GM18861 (cell line): ENCODE results near the gene CTLA4.

Source experiments
- ATAC-seq: cut with Tn5 transposase; IDR thresholded peaks from one replicate; pipeline ENCODE4 v1.9.1; 2021; ENCODE audit not compliant: unreplicated experiment

Gene CTLA4

DNA sequence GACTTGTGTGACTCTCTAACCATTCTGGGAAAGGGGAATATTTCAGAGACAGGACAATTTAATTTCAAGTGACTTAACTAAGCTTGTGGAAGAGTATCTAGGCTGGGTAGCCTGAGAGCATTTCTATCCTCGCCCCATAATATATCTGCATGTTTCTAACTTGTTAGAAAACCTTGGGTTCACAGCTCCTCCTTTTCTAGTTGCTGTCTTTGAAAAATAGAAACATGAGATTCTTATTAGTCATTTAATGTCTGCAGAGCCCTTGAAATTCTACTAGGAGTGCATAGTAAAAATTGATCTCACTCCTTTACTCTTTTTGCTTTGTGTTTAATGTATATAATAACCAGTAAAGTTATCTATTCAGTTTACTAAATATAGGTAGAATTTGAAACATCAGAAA lies 22.4 kb downstream of the CTLA4 start:
- ATAC-seq = no peak

DNA sequence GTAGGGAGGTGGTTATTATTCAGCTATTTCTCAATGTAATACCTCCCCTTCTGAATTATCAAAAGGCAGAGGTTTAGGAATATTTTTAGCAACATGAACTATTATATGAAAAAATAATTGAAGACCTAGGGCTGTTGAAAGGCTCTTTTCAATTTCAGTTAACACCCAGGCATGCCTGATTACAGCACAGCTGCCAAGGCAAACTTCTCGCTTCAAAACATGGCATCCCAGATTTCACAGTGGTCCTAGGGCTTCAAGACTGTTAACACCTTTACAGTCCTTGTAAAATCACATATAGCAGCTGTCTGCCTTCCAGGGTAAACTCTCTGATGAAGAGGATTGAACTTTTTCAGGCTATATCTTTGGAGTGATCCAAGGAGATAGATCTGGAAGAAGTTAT lies 23.2 kb downstream of the CTLA4 start:
- ATAC-seq = no peak

DNA sequence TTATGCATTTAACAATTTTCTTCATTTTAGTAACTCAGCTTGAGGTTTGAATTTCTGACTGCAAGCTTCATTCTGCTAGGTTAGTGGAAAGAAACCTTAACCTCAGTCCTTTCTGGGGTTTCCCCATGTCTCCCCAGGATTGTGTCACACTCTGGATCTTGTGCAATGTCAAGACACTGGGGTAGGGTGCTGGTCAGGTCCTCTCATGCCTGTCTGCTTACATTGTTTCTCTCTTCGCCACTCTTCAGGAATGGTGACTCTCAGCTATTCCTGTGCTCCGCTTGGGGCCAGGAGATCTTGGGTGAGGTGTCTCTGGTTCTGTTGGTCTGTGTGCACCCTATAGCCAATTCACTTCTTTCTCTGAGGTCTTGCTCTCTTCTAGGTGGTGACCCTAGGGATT lies 23.9 kb downstream of the CTLA4 start:
- no peak for ATAC-seq

- ATAC-seq = no peak
Observed at GRCh38 chr2:203892207-203892606, 24.6 kb downstream of the CTLA4 start.

DNA sequence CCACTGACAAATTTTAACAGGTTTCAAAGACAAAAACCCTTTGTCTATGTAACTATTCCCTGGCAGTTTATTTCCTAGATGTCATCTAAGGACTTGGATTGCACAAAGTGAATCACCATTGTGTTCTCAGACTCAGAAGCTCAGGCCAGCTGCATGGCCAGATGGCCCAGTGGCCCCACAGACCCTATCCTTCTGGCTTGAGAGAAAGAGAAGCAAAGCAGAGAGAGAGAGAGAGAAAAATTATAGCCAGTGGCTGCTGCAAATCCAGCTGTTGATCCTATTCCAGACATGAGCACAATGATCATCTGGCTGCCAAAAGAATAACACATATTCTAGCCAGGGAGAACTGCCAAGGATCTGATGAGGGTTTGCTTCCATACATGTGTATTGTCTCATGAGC lies 25.8 kb downstream of the CTLA4 start:
- ATAC-seq = no peak

- ATAC-seq = peak; percentile 16
Observed at GRCh38 chr2:203893840-203894239, 26.3 kb downstream of the CTLA4 start.

DNA sequence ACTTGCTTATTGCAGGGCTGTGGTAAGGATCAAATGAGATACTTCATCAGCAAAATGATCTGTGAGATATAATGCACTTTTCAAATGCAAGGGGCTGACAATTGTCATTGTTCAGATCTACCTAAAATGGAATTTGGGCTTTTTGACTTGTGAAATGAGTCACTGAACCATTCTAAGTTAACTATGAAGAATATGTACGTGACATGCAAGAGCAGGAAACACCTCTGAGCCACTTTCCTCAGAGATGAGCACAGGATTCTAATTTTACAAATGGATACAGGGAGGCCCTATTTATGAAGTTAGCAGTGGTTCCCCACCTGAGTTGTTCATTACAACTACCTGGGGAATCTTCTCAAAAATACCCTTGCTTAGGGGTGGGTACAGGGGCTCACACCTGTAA lies 26.7 kb downstream of the CTLA4 start:
- peak; percentile 69 for ATAC-seq

DNA sequence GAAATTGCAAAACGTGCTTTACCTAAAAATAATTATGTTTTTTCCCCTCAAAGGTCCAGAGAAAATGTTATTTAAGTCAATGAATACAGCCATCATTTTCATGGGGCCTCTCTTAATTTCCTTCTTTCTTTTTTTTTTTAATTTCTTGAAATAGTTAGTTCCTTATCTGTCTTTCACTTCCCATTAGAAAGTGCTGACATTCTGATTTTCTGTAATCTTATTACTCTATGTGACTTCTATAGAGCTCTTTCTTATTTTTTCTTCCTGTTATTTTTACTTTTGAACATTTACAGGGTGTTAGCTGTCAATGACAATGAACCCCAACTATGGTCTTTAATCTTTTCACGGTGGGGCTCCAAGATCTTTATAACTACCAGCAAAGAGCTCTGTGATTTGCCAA lies 30.0 kb downstream of the CTLA4 start:
- no peak for ATAC-seq

- no peak for ATAC-seq
Observed at GRCh38 chr2:203898657-203899056, 31.1 kb downstream of the CTLA4 start.

GRCh38 chr2:203900253-203900652 lies 32.7 kb downstream of the CTLA4 start:
- no peak for ATAC-seq

DNA sequence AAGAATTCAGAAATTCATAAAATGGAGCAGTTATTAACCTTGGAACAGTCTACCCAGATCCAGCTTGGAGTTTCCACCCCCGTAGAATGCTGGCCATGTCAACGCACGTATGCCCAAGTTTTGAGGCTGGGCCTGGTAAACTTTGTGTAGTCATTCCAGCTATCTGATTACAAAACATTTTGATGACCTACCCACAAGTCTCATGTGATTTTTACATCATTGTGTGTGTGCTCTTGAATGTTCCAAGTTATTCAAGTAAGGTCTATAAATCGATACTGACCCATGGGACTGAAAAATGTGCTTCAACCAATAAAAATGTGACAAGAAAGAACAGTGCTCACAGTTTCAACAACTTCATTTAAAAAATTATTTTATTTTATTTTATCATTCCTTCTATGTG lies 36.5 kb downstream of the CTLA4 start:
- ATAC-seq = no peak

- ATAC-seq = no peak
Observed at GRCh38 chr2:203905656-203906055, 38.1 kb downstream of the CTLA4 start.

DNA sequence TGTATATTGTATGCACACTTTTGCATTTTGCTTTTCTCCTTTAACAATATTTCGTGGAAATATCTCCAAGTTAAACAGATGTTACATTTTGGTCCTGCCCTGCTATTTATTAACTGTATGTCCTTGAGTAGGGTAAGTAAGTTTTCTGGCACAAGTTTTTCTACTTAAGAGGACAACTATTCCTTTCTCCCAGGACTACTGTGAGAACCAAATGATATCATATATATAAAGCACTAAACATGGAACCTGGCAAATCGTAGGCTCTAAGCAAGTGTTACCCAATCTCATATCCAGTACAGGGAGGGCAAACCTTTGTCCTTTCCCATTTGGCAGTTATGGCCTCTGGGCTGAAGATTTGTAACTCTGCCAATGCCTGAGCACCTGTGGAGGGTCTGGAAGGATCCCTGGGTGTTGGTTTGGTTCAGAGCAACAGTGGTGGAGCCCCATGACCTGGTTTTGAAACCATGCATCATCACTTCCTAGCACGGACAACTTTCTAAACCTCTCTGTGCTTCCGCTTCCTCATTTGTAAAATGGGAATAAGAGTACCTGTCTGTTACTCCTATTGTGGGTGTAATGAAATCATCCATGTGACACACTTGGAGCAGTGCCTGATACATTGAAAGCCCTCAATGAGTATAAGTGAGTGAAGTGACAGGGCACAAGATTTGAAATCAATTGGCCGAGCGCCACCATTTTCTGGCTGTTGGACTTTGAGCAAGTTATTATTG lies 40.7 kb downstream of the CTLA4 start:
- ATAC-seq = no peak

GRCh38 chr2:203908797-203909185 lies 41.2 kb downstream of the CTLA4 start:
- no peak for ATAC-seq

- ATAC-seq = no peak
Observed at GRCh38 chr2:203909261-203909967, 41.8 kb downstream of the CTLA4 start.

DNA sequence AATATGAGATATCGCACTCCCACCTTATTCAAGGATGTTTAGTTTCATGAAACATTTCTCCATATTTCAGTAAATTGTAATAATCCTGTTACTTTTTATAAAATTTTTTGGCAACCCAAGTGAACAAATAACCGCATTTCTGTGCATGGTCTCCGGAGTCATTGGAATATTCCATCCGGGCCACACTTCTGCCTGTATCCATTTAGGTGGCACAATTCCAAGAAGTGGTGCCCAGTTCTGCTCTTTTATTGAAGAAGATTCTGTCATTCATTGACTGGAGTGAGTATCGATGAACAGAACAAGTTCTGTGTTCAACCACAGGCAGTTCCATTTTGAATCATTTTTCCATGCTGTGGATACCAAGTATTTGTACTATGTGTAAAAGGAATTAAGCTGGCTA lies 42.4 kb downstream of the CTLA4 start:
- no peak for ATAC-seq

GRCh38 chr2:203913947-203914346 lies 46.4 kb downstream of the CTLA4 start:
- no peak for ATAC-seq

GRCh38 chr2:203914546-203915182 lies 47.1 kb downstream of the CTLA4 start:
- no peak for ATAC-seq

DNA sequence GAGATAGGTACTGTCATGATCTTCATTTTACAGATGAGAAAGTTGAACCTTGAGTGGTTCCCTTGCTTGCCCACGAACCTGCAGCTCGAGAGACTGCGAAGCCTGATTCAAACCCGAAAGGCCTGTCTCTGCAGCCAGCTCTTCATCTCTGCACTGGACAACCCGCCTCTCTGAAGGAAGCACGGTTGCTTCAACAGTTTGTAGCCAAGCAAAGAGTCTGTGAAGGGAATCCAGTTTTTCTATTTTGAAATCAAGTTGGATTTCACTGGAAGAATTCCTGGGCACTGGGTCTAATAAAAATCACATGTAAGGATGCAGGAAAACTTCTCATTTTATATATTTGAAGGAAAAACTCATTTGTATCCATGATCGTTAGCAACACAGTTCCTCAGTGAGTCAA lies 47.7 kb downstream of the CTLA4 start:
- ATAC-seq = no peak

DNA sequence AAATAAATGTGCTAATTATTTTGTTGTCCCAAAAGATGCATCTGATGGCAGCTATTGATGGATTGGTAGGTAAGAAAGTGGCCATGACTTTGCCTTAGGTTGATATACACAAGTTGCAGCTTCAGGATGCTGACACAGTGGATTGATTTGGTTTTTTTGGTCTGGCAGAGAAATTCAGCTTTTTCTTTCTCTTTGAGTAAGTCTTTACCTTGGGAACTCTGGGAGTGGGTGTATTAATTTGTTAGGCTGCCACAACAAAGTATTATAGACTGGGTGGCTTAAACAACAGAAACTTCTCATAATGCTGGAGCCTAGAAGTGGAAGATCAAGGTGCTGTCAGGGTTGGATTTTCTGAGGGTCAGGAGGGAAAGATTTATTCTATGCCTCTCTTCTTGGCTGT lies 49.2 kb downstream of the CTLA4 start:
- no peak for ATAC-seq

DNA sequence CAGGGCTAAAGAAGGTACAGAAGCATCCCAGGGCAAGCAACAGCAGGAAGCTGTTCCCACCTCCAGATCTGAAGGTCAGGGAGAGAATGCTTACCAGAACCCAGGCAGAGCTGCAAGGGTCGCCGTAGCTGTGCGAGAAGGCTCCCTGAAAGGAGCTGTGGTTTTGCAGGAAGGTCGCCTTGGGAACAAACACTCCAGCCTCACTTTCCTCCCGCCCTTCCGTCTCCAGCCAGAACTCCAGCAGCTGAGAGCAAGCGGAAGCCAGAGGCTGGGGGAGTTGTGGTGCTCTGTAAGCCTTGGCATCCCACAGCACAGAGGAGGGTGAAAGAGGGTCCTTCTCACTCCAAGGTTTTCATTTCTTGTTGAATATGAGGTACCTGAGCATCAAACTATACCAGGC lies 50.7 kb downstream of the CTLA4 start:
- no peak for ATAC-seq

- no peak for ATAC-seq
Observed at GRCh38 chr2:203918839-203919238, 51.3 kb downstream of the CTLA4 start.
